Keratinocyte (primary cell): ENCODE measurements around the gene STPG4. TPM values are rescaled to one million over a fixed set of nuclear protein-coding genes. Genes with fewer than 3 reads are reported as not detected.
A peak's percentile ranks its signal among the peaks of the same experiment; 100 is the strongest.

ENCODE experiments used
- DNase-seq: peaks from one replicate; pipeline ENCODE4 v3.0.0-alpha.2; 2011; ENCODE audit warnings: low read depth, missing footprints, low spot score
- FAIRE-seq: peaks from 2 replicates; lab custom pipeline; 2011; peaks lifted over from hg19 to GRCh38; lab: Jason Lieb, UNC
- H2AFZ ChIP-seq: 2 replicates; pipeline ENCODE4 v1.6.0; 2012; ENCODE audit warnings: low read length, control low read depth, inconsistent platforms; ENCODE audit not compliant: control insufficient read depth
- H3K27ac ChIP-seq: 2 replicates; pipeline ENCODE4 v1.5.1; 2011; ENCODE audit warnings: low read length; ENCODE audit not compliant: control insufficient read depth, insufficient read depth
- H3K27me3 ChIP-seq: 3 replicates; pipeline ENCODE4 v1.6.0; 2011; ENCODE audit warnings: low read length; ENCODE audit not compliant: control insufficient read depth, insufficient read depth; ENCODE audit errors: extremely low read depth
- H3K36me3 ChIP-seq, 2 experiments: 2 replicates in 1 of 2; 3 replicates in 1 of 2; pipeline ENCODE4 v1.5.1; 2011; ENCODE audit warnings: low read length in 2 of 2, mild to moderate bottlenecking in 1 of 2; ENCODE audit not compliant: control insufficient read depth in 2 of 2, insufficient read depth in 2 of 2; ENCODE audit errors: extremely low read depth in 1 of 2
- H3K4me1 ChIP-seq: 3 replicates; pipeline ENCODE4 v1.5.1; 2011; ENCODE audit warnings: low read length; ENCODE audit not compliant: control insufficient read depth, insufficient read depth; ENCODE audit errors: extremely low read depth
- H3K4me2 ChIP-seq: 3 replicates; pipeline ENCODE4 v1.6.0; 2011; ENCODE audit warnings: low read depth, low read length; ENCODE audit not compliant: control insufficient read depth, insufficient read depth; ENCODE audit errors: extremely low read depth
- H3K4me3 ChIP-seq, 3 experiments: fragments of 200-600 bp in 1 of 3; sonication (generic) in 1 of 3; 2 replicates in 2 of 3; 3 replicates in 1 of 3; pipeline ENCODE4 v1.5.1; 2011 to 2016; ENCODE audit warnings: low read length in 3 of 3, mild to moderate bottlenecking in 3 of 3, control low read depth in 2 of 3, inconsistent platforms in 1 of 3, low read depth in 1 of 3, mixed read lengths in 1 of 3, mixed run types in 1 of 3, moderate library complexity in 1 of 3; ENCODE audit not compliant: control insufficient read depth in 2 of 3, insufficient read depth in 2 of 3; ENCODE audit errors: extremely low read depth in 1 of 3
- H3K79me2 ChIP-seq: 2 replicates; pipeline ENCODE4 v1.6.0; 2012; ENCODE audit warnings: low read length; ENCODE audit not compliant: control insufficient read depth, insufficient read depth
- H3K9ac ChIP-seq: 3 replicates; pipeline ENCODE4 v1.6.0; 2011; ENCODE audit warnings: low read length; ENCODE audit not compliant: control insufficient read depth, insufficient read depth; ENCODE audit errors: extremely low read depth
- H3K9me1 ChIP-seq: 3 replicates; pipeline ENCODE4 v1.6.0; 2011; ENCODE audit warnings: low read length; ENCODE audit not compliant: control insufficient read depth, insufficient read depth; ENCODE audit errors: extremely low read depth
- H3K9me3 ChIP-seq: 2 replicates; pipeline ENCODE4 v1.5.1; 2012; ENCODE audit warnings: low read depth, low read length; ENCODE audit not compliant: control insufficient read depth
- H4K20me1 ChIP-seq: 3 replicates; pipeline ENCODE4 v1.6.0; 2011; ENCODE audit warnings: low read length; ENCODE audit not compliant: control insufficient read depth, insufficient read depth; ENCODE audit errors: extremely low read depth
- EZH2 ChIP-seq: IDR thresholded peaks from one replicate; pipeline ENCODE4 v1.6.1; 2012; ENCODE audit warnings: inconsistent platforms, mild to moderate bottlenecking, low read length, moderate library complexity
- dilution Hi-C: fragments of 300-500 bp; cut with MboI; formaldehyde crosslinking; loops from one replicate; pipeline ENCODE4 v1.7.0; 2020; ENCODE audit warnings: low sequenced_read_pairs; ENCODE audit not compliant: extremely low pct_ligation_motif_present
- polyA plus RNA-seq, 5 experiments: library from polyadenylated mRNA; depleted of rRNA in 3 of 5; stranded (reverse) in 3 of 5; stranded (forward) in 1 of 5; unstranded in 1 of 5; fragments of >200 nt; gene quantifications; 1 replicate in 1 of 5; 2 replicates in 3 of 5; 3 replicates in 1 of 5; pipeline versions ENCODE4 v1.2.1 to v1.2.3, GENCODE V29; 2011 to 2012; ENCODE audit warnings: missing spikeins in 2 of 5, low read depth in 1 of 5, low replicate concordance in 1 of 5
- TF ChIP-seq, protein P1 (sequence below), 3 experiments: IDR thresholded peaks in 1 of 3; conservative IDR thresholded peaks in 1 of 3; optimal IDR thresholded peaks in 1 of 3; 2 replicates in 2 of 3; 3 replicates in 1 of 3; pipeline versions ENCODE3 to v1.5.1; 2011; ENCODE audit warnings: low read length in 3 of 3, mild to moderate bottlenecking in 3 of 3, moderate library complexity in 2 of 3, control low read depth in 1 of 3, inconsistent platforms in 1 of 3; ENCODE audit not compliant: insufficient read depth in 2 of 3; ENCODE audit errors: extremely low read depth in 1 of 3

The STPG4 gene
- polyA plus RNA-seq, 1 donor (not counting 4 experiments of a cell fraction or from before 2014, with no cell fraction given): 0.26 TPM

DNA sequence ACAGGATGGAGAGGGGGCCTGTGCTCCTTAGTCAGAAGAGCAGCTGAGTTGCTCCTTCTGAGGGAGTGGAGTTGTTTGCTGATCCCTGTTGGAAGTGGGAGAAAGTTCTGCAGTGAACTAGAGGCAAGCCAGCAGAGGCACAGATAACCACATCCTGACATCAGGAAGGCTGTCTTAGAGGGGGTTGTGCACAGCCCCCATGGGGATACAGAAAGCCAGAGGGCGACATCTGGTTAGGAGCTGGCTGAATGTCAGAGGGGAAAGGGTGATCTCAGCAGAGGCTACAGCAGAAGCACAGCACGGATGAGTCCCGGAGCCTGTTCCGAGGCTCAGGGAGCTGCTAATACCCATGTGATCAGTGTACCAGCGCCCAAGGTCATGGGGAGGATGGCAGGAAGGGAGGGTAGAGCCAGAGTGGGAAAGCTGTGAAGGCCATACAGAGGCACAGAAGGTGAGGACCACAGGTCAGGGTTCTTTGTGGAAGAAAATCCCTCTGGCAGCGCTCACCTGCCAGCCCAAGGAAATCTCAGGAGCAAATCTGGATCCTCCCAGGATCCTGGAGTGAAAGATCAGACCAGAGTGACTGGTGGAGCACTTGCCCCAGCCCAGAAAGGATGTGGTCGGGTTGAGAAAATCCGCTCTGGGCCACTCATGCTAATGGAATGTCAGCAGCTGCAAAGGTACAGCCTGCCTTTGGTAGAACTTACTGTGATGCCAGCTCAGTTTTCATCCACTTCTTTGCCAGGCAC lies 111.8 kb downstream of the STPG4 start:
- Histone ChIP-seq H3K9ac (peak overlapping the region; percentile 87), H3K4me2 (peak overlapping the region; percentile 97), H2AFZ (peak overlapping the region; percentile 50), H3K4me3 (peak overlapping the region; percentile 37 to 70 (median 56)), H3K4me1 (peaks cover 35% of the 10 kb centered on the region), H3K27ac (peak overlapping the region; percentile 92), H3K9me1 (no peaks in the 10 kb centered on the region), H3K27me3 (no peaks in the 10 kb centered on the region), H3K9me3 (no peaks in the 10 kb centered on the region), H3K79me2 (no peaks in the 10 kb centered on the region), H4K20me1 (no peaks in the 10 kb centered on the region), H3K36me3 (peaks cover 5 to 15% of the 10 kb centered on the region in 2 experiments)
- FAIRE-seq (peak; percentile 95), DNase-seq (peak; percentile 89)
- TF ChIP-seq, protein P1, sequence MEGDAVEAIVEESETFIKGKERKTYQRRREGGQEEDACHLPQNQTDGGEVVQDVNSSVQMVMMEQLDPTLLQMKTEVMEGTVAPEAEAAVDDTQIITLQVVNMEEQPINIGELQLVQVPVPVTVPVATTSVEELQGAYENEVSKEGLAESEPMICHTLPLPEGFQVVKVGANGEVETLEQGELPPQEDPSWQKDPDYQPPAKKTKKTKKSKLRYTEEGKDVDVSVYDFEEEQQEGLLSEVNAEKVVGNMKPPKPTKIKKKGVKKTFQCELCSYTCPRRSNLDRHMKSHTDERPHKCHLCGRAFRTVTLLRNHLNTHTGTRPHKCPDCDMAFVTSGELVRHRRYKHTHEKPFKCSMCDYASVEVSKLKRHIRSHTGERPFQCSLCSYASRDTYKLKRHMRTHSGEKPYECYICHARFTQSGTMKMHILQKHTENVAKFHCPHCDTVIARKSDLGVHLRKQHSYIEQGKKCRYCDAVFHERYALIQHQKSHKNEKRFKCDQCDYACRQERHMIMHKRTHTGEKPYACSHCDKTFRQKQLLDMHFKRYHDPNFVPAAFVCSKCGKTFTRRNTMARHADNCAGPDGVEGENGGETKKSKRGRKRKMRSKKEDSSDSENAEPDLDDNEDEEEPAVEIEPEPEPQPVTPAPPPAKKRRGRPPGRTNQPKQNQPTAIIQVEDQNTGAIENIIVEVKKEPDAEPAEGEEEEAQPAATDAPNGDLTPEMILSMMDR (optimal IDR thresholded peaks at IDR 0.05 in 1 of 3, IDR thresholded peaks at IDR 0.05 in 1 of 3, conservative IDR thresholded peaks at IDR 0.05 in 1 of 3; ENCODE audit: extremely low read depth in 1 of 3, insufficient read depth in 2 of 3, low read length in 3 of 3): no peak
- no peak for TF ChIP-seq EZH2
- dilution Hi-C loops: no loop called here

DNA sequence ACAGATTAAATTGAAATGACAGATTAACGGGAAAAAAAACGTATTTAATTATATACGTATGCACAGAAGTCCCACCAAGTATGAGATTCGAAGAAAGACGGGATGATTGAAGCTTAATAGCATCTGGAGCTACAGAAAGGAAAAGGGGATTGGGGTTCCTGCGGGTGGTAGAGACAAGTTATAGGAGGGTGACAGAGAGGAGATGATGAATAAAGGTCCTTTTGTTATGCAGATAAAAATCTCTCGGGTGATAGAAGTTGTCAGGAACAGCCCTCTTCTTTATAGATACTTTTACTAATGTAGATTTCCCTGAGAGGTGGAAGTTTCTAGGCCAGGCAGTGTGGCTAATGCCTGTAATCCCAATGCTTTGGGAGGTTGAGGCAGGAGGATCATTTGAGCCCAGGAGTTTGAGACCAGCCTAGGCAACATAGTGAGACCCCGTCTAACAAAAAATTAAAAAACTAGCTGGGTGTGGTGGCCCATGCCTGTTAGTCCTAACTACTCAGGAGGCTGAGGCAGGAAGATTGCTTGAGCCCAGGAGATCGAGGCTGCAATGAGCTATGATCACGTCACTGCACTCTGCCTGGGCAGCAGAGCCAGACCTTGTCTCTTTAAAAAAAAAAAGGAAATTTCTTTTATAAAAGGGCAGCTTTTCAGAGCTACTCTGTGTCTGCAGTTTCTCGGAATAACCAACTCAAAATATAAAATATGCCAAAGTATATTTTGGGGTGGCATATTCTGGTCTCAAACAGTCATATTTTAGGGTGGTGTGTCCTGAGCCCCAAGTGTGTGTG lies 113.0 kb downstream of the STPG4 start:
- H3K4me1 ChIP-seq: peaks cover 37% of the 10 kb centered on the region
- no peak overlapping the region for H3K4me3 ChIP-seq
- no peak for FAIRE-seq
- no peak for DNase-seq
- peaks cover 3 to 14% of the 10 kb centered on the region in 2 experiments for H3K36me3 ChIP-seq
- peak overlapping the region; percentile 87 for H3K9ac ChIP-seq
- dilution Hi-C loops: no loop called here
- no peaks in the 10 kb centered on the region for H3K9me3 ChIP-seq
- H4K20me1 ChIP-seq: no peaks in the 10 kb centered on the region
- H3K27ac ChIP-seq: peak overlapping the region; percentile 92
- no peaks in the 10 kb centered on the region for H3K9me1 ChIP-seq
- no peak overlapping the region for H2AFZ ChIP-seq
- H3K4me2 ChIP-seq: peak overlapping the region; percentile 97
- no peak for TF ChIP-seq EZH2
- TF ChIP-seq, protein P1 (optimal IDR thresholded peaks at IDR 0.05 in 1 of 3, IDR thresholded peaks at IDR 0.05 in 1 of 3, conservative IDR thresholded peaks at IDR 0.05 in 1 of 3; ENCODE audit: extremely low read depth in 1 of 3, insufficient read depth in 2 of 3, low read length in 3 of 3): no peak
- H3K27me3 ChIP-seq: no peaks in the 10 kb centered on the region
- no peaks in the 10 kb centered on the region for H3K79me2 ChIP-seq
